Prostate gland (tissue), 2 donors: Measurements from ENCODE around the gene MAP2K1.
"Not testable (repeated sequence)": the region's sequence is repeated elsewhere in the genome, so short reads cannot be mapped to it uniquely, and the experiment has no call there.

Experiments
- CTCF ChIP-seq, 4 experiments: fragments of 200-600 bp in 2 of 4; fragments of 450-650 bp in 2 of 4; sonication (generic) in 2 of 4; IDR thresholded peaks; 1 replicate in 3 of 4; 2 replicates in 1 of 4; pipeline ENCODE4 v1.5.1; 2016 to 2019; ENCODE audit warnings: antibody characterized with exemption in 4 of 4, mild to moderate bottlenecking in 2 of 4, moderate library complexity in 2 of 4
- POLR2A ChIP-seq: fragments of 450-650 bp; IDR thresholded peaks from one replicate; pipeline ENCODE4 v1.6.1; 2016; ENCODE audit warnings: antibody characterized with exemption, mild to moderate bottlenecking
- POLR2AphosphoS5 ChIP-seq: sonication (generic); formaldehyde crosslinking; IDR thresholded peaks from one replicate; pipeline ENCODE4 v1.6.1; 2017; ENCODE audit warnings: antibody characterized with exemption

DNA sequence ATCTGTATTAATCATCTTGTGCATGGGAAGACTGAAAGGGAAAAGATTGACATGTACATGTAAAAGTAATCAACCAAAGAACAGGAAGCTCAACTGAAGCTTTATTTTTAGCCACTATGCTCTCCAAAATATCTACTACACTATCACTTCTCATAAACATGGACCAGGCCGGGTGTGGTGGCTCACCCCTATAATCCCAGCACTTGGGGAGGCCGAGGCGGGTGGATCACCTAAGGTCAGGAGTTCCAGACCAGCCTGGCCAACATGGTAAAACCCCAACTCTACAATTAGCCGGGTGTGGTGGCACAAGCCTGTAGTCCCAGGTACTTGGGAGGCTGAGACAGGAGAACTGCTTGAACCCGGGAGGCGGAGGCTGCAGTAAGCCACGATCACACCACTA, 113.6 kb downstream of the MAP2K1 start:
- not testable (repeated sequence) for TF ChIP-seq CTCF (IDR thresholded peaks at IDR 0.05); POLR2AphosphoS5; POLR2A
